Natural killer cell (primary cell): ENCODE results near the gene ANKRD12. TPM values are rescaled to one million over a fixed set of nuclear protein-coding genes. Genes with fewer than 3 reads are reported as not detected.

ENCODE experiments used
- ATAC-seq, 3 donors: fragments of 150-1000 bp in 2 of 3; fragments of 200-7000 bp in 1 of 3; cut with Tn5 transposase; 1 replicate in 1 of 3; 2 replicates in 2 of 3; pipeline ENCODE4 v1.10.0; 2021; ENCODE audit warnings: mild to moderate bottlenecking in 2 of 3, moderate library complexity in 2 of 3
- DNase-seq, 2 donors: peaks; one replicate each; pipeline versions ENCODE4 v3.0.0 to v3.0.0-alpha.2; 2013 to 2021; ENCODE audit warnings: mixed read lengths in 1 of 2
- H3K27ac ChIP-seq: one replicate; pipeline ENCODE4 v1.5.1; 2013; ENCODE audit warnings: mild to moderate bottlenecking, low read length
- H3K27me3 ChIP-seq: one replicate; pipeline ENCODE4 v1.6.1; 2013; ENCODE audit warnings: low read length; ENCODE audit not compliant: control insufficient read depth, insufficient read depth
- H3K36me3 ChIP-seq: one replicate; pipeline ENCODE4 v1.6.1; 2013; ENCODE audit warnings: low read length; ENCODE audit not compliant: control insufficient read depth, insufficient read depth
- H3K4me1 ChIP-seq: one replicate; pipeline ENCODE4 v1.6.1; 2013; ENCODE audit warnings: low read length; ENCODE audit not compliant: control insufficient read depth, insufficient read depth
- H3K4me3 ChIP-seq: one replicate; pipeline ENCODE4 v1.5.1; 2013; ENCODE audit warnings: low read length
- H3K9me3 ChIP-seq: one replicate; pipeline ENCODE4 v1.6.1; 2013; ENCODE audit warnings: low read length; ENCODE audit not compliant: control insufficient read depth, insufficient read depth
- H3K27ac Mint-ChIP-seq, 2 donors: one replicate each; pipeline ENCODE4 v1.8.0; 2022; ENCODE audit warnings: mild to moderate bottlenecking in 2 of 2, mixed read lengths in 2 of 2, moderate library complexity in 1 of 2
- H3K27me3 Mint-ChIP-seq, 2 donors: one replicate each; pipeline ENCODE4 v1.8.0; 2022; ENCODE audit warnings: low read depth in 2 of 2, mixed read lengths in 2 of 2
- H3K36me3 Mint-ChIP-seq: one replicate; pipeline ENCODE4 v1.8.0; 2022; ENCODE audit warnings: mixed read lengths
- H3K4me1 Mint-ChIP-seq, 2 donors: one replicate each; pipeline ENCODE4 v1.8.0; 2022; ENCODE audit warnings: mixed read lengths in 2 of 2
- H3K4me3 Mint-ChIP-seq: one replicate; pipeline ENCODE4 v1.8.0; 2022; ENCODE audit warnings: mild to moderate bottlenecking, moderate library complexity, mixed read lengths
- H3K9me3 Mint-ChIP-seq, 2 donors: one replicate each; pipeline ENCODE4 v1.8.0; 2022; ENCODE audit warnings: mixed read lengths in 2 of 2
- WGBS: methylation state at CpG from one replicate; pipeline ENCODE4 v1.1.7; 2013; ENCODE audit warnings: missing lambda C conversion rate; ENCODE audit not compliant: insufficient coverage; 5-methylcytosine and 5-hydroxymethylcytosine counted together
- intact Hi-C: fragments of 100-400 bp; cut with micrococcal nuclease; formaldehyde crosslinking; loops from one replicate; pipeline ENCODE4 v1.14.2; 2022
- total RNA-seq, 4 donors: library from RNA; stranded (reverse); fragments of 120-200 nt in 1 of 4; gene quantifications; one replicate each; pipeline versions ENCODE4 v1.2.3 to v1.2.4, GENCODE V29; 2013 to 2022
- TF ChIP-seq, protein P1 (sequence below): fragments of 200-600 bp; IDR thresholded peaks from one replicate; pipeline ENCODE4 v1.8.0; 2022; ENCODE audit warnings: antibody characterized with exemption

Gene ANKRD12
- total RNA-seq, 3 donors from 2014 or later (not counting 1 experiment from before 2014, with no cell fraction given), result 136 to 148 (median 141) TPM

GRCh38 chr18:9223356-9223755 is 86.8 kb downstream of the ANKRD12 start:
- Mint-ChIP-seq H3K27me3 (no peaks in the 10 kb centered on the region), H3K27ac (peak overlapping the region in 1 of 2 donors; percentile 25), H3K4me3 (no peak overlapping the region), H3K9me3 (no peaks in the 10 kb centered on the region), H3K36me3 (peaks cover 10% of the 10 kb centered on the region), H3K4me1 (peaks cover 8 to 17% of the 10 kb centered on the region in 2 donors)
- no peak for DNase-seq
- intact Hi-C loops, result no loop called here
- Histone ChIP-seq H3K9me3 (no peaks in the 10 kb centered on the region), H3K36me3 (peaks cover 65% of the 10 kb centered on the region), H3K27ac (no peak overlapping the region), H3K4me3 (no peak overlapping the region), H3K27me3 (no peaks in the 10 kb centered on the region), H3K4me1 (no peaks in the 10 kb centered on the region)
- ATAC-seq, result no peak
- WGBS, result 94% methylated on average over 5 of the region's 5 CpGs
- TF ChIP-seq, protein P1, sequence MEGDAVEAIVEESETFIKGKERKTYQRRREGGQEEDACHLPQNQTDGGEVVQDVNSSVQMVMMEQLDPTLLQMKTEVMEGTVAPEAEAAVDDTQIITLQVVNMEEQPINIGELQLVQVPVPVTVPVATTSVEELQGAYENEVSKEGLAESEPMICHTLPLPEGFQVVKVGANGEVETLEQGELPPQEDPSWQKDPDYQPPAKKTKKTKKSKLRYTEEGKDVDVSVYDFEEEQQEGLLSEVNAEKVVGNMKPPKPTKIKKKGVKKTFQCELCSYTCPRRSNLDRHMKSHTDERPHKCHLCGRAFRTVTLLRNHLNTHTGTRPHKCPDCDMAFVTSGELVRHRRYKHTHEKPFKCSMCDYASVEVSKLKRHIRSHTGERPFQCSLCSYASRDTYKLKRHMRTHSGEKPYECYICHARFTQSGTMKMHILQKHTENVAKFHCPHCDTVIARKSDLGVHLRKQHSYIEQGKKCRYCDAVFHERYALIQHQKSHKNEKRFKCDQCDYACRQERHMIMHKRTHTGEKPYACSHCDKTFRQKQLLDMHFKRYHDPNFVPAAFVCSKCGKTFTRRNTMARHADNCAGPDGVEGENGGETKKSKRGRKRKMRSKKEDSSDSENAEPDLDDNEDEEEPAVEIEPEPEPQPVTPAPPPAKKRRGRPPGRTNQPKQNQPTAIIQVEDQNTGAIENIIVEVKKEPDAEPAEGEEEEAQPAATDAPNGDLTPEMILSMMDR, result no peak

- intact Hi-C loops, result no loop called here
- ATAC-seq (no peak), DNase-seq (no peak)
- no peak overlapping the region for H3K27ac ChIP-seq
- H3K27me3 ChIP-seq, result no peaks in the 10 kb centered on the region
- no peak overlapping the region for H3K4me3 Mint-ChIP-seq
- H3K27me3 Mint-ChIP-seq, result no peaks in the 10 kb centered on the region
- TF ChIP-seq, protein P1, result no peak
- H3K4me3 ChIP-seq, result no peak overlapping the region
- peaks cover 46% of the 10 kb centered on the region for H3K36me3 ChIP-seq
- peak overlapping the region; percentile 34 to 35 for H3K27ac Mint-ChIP-seq
- H3K9me3 ChIP-seq, result no peaks in the 10 kb centered on the region
- H3K9me3 Mint-ChIP-seq, result no peaks in the 10 kb centered on the region
- H3K4me1 ChIP-seq, result no peaks in the 10 kb centered on the region
- peaks cover 27 to 32% of the 10 kb centered on the region in 2 donors for H3K4me1 Mint-ChIP-seq
- H3K36me3 Mint-ChIP-seq, result peaks cover 6% of the 10 kb centered on the region
Measured at GRCh38 chr18:9226463-9226862, 89.9 kb downstream of the ANKRD12 start.

DNA sequence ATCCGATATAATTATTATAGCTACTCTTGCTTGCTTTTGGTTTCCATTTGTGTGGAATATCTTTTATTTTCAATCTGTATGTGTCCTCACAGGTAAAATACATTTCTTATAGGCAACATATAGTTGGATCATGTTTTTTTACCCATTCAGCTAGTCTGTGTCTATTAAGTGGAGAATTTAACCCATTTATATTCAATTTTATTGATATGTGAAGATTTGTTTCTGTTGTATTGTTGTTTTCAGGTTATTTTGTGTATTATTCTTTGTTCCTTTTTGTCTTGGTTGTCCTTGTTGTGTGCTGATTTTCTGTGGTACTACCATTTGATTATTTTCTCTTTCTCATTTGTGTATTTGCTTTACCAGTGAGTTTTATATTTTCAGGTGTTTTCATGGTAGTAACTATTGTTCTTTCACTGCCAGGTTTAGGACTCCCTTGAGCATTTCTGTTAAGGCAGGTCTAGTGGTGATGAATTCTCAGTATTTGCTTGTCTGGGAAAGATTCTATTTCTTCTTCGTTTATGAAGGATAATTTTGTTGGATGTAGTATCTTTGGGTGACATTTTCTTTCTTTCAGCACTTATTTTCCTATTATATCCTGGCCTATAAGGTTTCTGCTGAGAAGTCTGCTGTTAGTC is 95.4 kb downstream of the ANKRD12 start:
- no peak overlapping the region for H3K4me3 Mint-ChIP-seq
- H3K4me1 Mint-ChIP-seq, result peaks cover 31 to 32% of the 10 kb centered on the region in 2 donors
- no CpG with 5 or more reads among the region's 2 CpGs for WGBS
- Histone ChIP-seq H3K9me3 (peaks cover 11% of the 10 kb centered on the region), H3K4me3 (no peak overlapping the region), H3K27me3 (no peaks in the 10 kb centered on the region), H3K27ac (no peak overlapping the region), H3K4me1 (no peaks in the 10 kb centered on the region), H3K36me3 (peaks cover 50% of the 10 kb centered on the region)
- no peak for DNase-seq
- TF ChIP-seq, protein P1, result no peak
- intact Hi-C loops, result no loop called here
- H3K36me3 Mint-ChIP-seq, result peaks cover 19% of the 10 kb centered on the region
- H3K9me3 Mint-ChIP-seq, result peaks cover 2 to 8% of the 10 kb centered on the region in 2 donors
- H3K27ac Mint-ChIP-seq, result peak overlapping the region in 1 of 2 donors; percentile 8
- no peaks in the 10 kb centered on the region for H3K27me3 Mint-ChIP-seq
- no peak for ATAC-seq

DNA sequence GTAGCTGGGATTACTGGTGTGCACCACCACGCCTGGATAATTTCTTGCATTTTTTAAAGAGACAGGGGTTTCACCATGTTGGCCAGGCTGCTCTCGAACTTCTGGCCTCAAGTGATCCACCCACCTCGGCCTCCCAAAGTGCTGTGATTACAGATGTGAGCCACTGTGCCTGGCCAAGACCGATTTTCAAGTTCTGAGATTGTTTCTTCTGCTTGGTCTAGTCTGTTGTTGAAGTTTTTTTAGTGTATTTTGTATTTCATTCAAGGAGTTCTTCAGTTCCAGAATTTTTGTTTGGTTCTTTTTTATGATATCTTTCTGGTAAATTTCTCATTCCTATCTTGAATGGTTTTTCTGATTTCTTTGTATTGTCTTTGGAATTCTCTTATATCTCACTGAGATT is 96.4 kb downstream of the ANKRD12 start:
- WGBS, result 92% methylated on average over 4 of the region's 4 CpGs
- Histone ChIP-seq H3K4me1 (no peaks in the 10 kb centered on the region), H3K9me3 (peaks cover 11% of the 10 kb centered on the region), H3K4me3 (no peak overlapping the region), H3K27ac (no peak overlapping the region), H3K36me3 (peaks cover 50% of the 10 kb centered on the region), H3K27me3 (no peaks in the 10 kb centered on the region)
- H3K36me3 Mint-ChIP-seq, result peaks cover 19% of the 10 kb centered on the region
- intact Hi-C loops, result no loop called here
- no peak for DNase-seq
- TF ChIP-seq, protein P1, result no peak
- no peak for ATAC-seq
- H3K4me1 Mint-ChIP-seq, result peaks cover 27 to 28% of the 10 kb centered on the region in 2 donors
- H3K9me3 Mint-ChIP-seq, result peaks cover 2 to 8% of the 10 kb centered on the region in 2 donors
- no peak overlapping the region for H3K27ac Mint-ChIP-seq
- H3K4me3 Mint-ChIP-seq, result no peak overlapping the region
- H3K27me3 Mint-ChIP-seq, result no peaks in the 10 kb centered on the region
